Colon (tissue), 2 donors: ENCODE measurements around the gene RNU11.
"Not testable (repeated sequence)": the region's sequence is repeated elsewhere in the genome, so short reads cannot be mapped to it uniquely, and the experiment has no call there.

Source experiments
- FAIRE-seq: peaks from 2 replicates; lab custom pipeline; 2012; peaks lifted over from hg19 to GRCh38; lab: Jason Lieb, UNC
- donor health status: control.
- donor health status: control.

RNU11 gene

GRCh38 chr1:28663871-28664470 lies 15.6 kb downstream of the RNU11 start:
- FAIRE-seq = no peak

GRCh38 chr1:28666806-28667205 lies 18.4 kb downstream of the RNU11 start:
- no peak for FAIRE-seq

- FAIRE-seq = no peak
These were observed 20.0 kb downstream of the RNU11 start, which contains the start of gene GMEB1 for GRCh38 chr1:28668191-28668955. GMEB1 (plus strand) TSS chr1:28668784; CDS start chr1:28683613, 14,829 bp downstream.

- no peak for FAIRE-seq
These were observed 20.7 kb downstream of the RNU11 start for GRCh38 chr1:28668956-28669723.

- no peak for FAIRE-seq
These were observed 22.9 kb downstream of the RNU11 start for GRCh38 chr1:28671254-28671780.

GRCh38 chr1:28672971-28673370 lies 24.6 kb downstream of the RNU11 start:
- FAIRE-seq = not testable (repeated sequence)

GRCh38 chr1:28675924-28676257 lies 27.5 kb downstream of the RNU11 start:
- FAIRE-seq = no peak

- FAIRE-seq = no peak
These were observed 31.8 kb downstream of the RNU11 start for GRCh38 chr1:28680151-28680550.

- no peak for FAIRE-seq
These were observed 34.4 kb downstream of the RNU11 start for GRCh38 chr1:28682840-28683239.

GRCh38 chr1:28684937-28685336 lies 36.5 kb downstream of the RNU11 start:
- no peak for FAIRE-seq

- not testable (repeated sequence) for FAIRE-seq
These were observed 43.2 kb downstream of the RNU11 start for GRCh38 chr1:28691627-28692026.
